DMS114 treated with DMSO at 0.1 percent for 48 hours (cell line): Measurements from ENCODE around the gene OPN1MW3.
"Not testable (repeated sequence)": the region's sequence is repeated elsewhere in the genome, so short reads cannot be mapped to it uniquely, and the experiment has no call there.

Experiments used
- DNase-seq: peaks from one replicate; lab custom pipeline; 2025; ENCODE audit not compliant: unreplicated experiment; lab: John Stamatoyannopoulos, UW

OPN1MW3 gene

DNA sequence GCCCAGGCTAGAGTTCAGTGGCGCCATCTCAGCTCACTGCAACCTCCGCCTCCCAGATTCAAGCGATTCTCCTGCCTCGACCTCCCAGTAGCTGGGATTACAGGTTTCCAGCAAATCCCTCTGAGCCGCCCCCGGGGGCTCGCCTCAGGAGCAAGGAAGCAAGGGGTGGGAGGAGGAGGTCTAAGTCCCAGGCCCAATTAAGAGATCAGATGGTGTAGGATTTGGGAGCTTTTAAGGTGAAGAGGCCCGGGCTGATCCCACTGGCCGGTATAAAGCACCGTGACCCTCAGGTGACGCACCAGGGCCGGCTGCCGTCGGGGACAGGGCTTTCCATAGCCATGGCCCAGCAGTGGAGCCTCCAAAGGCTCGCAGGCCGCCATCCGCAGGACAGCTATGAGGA, at the start of gene OPN1MW3:
Gene OPN1MW3, plus strand, starts transcription at position 301 of the 400 bp plus-strand sequence. Its CDS starts 38 bp downstream, at position 339.
- not testable (repeated sequence) for DNase-seq

DNA sequence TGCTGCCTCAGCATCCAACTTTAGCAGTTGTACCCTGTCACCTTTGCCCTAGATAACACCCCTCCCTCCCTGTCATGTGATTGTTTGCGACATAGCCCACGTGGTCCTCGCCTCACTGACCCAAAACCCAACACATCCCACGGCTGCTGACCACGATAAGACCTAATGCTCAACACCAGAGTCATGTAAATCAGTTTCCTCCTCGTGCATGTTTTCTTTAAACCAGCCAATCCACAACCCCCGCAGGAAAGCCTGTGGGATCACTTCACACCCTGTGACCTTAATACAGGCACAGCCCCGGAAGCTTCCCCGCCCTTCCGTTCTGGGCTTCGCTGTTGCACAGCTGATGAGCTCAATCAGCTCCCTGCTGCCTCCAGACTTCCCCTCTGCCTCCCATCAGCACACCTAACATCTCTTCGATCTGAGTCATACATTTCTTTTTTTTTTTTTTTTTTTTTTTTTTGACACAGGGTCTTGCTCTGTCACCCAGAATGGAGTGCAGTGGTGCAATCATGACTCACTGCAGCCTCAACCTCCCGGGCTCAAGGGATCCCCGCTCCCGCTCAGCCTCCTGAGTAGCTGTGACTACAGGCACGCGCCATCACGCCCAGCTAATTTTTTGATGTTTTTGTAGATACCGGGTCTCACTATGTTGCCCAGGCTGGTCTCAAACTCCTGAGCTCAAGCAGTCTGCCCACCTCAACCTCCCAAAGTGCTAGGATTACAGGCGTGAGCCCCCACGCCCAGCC, 47.5 kb upstream of the OPN1MW3 start:
- DNase-seq = not testable (repeated sequence)

DNA sequence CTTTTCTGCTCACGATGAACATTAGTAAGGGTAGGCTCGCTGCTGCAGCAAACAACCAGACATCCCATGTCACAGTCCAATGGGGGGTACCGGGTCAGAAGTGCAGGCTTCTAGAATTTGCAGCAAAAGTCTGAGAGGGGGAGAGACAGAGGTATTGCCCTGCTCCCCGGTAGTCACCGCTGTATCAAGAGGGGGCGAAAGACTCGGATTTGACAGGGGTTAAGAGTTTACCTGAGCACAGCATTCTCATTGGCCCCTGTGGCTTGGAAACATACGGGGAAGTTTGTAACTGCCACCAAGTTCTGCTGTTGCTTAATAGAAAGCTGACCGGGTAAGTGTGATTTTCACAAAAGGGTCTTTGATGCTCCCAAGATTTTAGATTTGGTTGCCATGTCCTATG, 46.3 kb upstream of the OPN1MW3 start:
- DNase-seq = not testable (repeated sequence)

DNA sequence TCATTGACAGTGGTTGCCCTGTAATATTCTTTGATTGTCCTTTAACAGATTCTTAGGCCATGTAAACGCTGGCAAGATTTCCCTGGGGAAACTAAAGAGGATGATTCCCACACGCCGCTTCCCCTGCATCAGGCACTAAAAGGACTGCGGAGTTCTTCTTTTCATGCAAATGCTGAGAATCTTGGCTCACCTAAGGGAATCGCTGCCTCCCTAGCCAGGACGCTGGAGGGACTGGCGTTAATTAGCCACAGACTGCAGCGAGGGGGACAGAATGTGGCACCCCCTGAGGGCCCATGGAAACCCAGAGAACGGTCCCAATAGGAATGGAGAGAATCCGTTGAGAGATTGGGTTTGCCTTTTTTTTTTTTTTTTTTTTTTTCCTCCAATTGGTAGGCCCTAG, 45.9 kb upstream of the OPN1MW3 start:
- DNase-seq = not testable (repeated sequence)

DNA sequence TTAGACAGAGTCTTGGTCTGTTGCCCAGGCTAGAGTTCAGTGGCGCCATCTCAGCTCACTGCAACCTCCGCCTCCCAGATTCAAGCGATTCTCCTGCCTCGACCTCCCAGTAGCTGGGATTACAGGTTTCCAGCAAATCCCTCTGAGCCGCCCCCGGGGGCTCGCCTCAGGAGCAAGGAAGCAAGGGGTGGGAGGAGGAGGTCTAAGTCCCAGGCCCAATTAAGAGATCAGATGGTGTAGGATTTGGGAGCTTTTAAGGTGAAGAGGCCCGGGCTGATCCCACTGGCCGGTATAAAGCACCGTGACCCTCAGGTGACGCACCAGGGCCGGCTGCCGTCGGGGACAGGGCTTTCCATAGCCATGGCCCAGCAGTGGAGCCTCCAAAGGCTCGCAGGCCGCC, 37.9 kb upstream of the OPN1MW3 start, which contains the start of gene OPN1MW2:
Gene OPN1MW2, plus strand, starts transcription at position 301 of the 400 bp plus-strand sequence. Its CDS starts 60 bp downstream, at position 361.
- DNase-seq = not testable (repeated sequence)

DNA sequence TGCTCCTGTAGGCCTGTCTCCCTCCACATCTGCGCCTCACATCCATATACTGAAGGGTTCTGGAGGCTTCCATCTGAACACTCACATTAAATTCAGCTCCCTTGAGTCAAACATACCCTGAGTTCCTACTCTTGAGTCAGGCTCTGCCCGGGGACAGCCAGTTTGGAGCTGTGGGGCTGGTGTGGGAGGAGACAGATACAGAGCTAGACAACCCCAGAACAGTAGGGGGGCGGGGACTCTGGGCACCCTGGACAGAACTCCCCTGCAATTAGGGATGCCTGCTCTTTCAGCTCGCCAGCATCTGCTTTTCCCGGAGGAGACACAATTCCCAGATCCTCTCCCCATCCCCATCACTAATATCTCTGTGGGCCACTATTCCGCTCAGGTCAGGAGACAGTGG, 32.1 kb upstream of the OPN1MW3 start:
- DNase-seq = not testable (repeated sequence)

DNA sequence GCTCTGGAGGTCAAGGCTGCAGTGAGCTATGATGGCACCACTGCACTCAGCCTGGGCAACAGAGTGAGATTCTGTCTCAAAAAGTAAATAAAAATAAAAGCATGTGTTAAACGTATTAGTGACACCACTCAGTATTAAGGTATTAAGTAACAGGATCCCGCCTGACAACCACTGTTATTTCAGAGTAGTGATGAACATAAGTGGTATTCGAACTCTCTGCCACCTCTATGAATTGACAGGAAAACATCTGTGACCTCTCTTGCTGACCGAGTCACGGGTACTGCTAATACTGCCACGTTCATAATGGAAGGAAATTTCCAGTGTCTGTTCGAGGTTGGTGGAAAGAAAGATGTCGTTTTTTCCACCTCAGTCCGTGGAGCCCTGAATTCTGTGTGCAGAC, 30.7 kb upstream of the OPN1MW3 start:
- not testable (repeated sequence) for DNase-seq

DNA sequence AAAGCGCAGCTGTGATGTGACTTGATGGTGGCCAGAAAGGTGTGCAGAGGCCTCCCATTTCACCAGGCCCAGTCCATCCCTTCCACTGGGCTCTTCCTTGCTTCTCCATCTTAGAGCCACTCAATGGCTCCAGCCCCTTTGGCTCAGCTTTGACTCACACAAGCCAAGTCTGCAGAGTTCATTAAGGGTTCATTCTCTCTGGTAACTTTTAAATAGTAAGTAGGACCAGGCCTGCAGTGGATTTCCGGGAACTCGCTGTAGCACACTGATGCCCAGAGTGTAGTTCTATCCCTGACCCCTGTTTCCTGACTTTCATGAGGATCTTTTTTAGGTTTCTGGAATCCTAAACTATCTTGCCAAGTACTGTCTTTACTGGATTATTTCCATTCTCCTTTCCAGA, 25.9 kb upstream of the OPN1MW3 start:
- not testable (repeated sequence) for DNase-seq

DNA sequence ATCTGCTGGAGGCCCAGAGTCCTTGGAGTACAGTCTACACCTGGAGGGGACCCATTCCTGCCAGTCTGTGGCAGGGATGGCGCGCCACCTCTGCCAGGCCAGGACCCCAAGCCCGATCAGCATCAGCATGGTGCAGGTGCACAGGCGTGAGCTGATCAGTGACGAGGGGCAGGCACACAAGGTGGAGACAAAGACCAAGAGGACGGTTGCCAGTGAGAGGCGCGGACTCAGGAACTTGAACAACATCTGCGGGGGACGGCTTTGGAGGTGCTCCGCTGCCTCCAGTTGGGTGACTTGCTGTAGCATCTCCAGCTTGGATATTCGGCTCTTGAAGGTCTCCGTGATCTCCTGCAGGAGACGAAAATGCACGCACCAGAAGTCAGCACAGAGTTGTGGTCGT, 23.8 kb upstream of the OPN1MW3 start:
- not testable (repeated sequence) for DNase-seq

DNA sequence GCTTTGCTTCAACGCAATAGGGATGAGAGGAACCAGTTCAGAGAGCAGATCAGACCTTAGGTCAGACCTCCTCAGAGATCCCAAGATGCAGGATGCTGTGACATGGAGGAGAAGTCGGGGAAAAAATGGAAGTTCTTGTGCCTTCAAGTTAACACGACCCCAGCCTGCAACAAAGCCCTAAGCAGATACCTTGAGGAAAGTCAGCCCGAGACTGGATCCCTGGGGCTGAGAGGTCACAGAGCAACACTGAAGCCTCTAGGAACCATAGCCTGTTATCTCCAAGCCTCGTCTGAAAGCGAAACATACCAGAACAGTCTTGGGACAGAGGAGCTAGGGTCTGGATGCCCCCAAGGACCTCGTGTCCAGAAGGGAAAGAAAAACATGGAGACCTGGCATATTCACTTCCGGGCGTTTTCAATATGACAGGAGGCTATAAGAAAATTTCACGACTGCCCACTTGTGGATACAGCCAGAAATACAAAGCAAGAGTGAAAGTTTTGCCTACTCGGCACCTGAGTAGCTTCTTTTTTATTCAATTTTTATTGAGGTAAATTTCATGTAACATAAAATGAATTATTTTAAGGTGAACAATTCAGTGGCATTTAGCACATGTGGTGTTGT, 18.3 kb upstream of the OPN1MW3 start:
- not testable (repeated sequence) for DNase-seq

DNA sequence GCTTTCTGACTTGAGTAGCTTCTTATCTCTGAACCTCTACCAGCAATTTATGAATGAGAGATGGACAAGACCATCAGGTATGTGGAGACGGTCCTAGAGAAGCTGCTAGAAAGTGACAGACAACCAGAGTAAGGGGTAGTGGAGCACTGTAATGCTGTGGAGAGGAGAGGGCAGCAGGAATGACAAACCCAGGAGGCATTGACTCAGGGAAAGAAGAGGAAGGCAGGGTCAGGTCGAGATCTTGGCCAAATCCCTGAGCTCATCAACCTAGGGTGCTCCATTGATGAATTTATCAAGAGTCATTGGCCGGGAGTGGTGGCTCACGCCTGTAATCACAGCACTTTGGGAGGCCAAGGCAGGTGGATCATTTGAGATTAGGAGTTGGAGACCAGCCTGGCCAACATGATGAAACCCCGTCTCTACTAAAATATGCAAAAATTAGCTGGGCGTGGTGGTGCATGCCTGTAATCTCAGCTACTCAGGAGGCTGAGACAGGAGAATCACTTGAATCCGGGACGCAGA, 17.3 kb upstream of the OPN1MW3 start:
- DNase-seq = not testable (repeated sequence)

DNA sequence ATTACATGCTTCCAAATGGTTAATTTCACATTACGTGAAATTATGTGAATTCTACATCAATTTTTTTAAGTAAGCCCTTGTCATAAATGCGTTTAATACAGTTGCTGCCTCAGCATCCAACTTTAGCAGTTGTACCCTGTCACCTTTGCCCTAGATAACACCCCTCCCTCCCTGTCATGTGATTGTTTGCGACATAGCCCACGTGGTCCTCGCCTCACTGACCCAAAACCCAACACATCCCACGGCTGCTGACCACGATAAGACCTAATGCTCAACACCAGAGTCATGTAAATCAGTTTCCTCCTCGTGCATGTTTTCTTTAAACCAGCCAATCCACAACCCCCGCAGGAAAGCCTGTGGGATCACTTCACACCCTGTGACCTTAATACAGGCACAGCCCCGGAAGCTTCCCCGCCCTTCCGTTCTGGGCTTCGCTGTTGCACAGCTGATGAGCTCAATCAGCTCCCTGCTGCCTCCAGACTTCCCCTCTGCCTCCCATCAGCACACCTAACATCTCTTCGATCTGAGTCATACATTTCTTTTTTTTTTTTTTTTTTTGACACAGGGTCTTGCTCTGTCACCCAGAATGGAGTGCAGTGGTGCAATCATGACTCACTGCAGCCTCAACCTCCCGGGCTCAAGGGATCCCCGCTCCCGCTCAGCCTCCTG, 9.9 kb upstream of the OPN1MW3 start:
- not testable (repeated sequence) for DNase-seq

DNA sequence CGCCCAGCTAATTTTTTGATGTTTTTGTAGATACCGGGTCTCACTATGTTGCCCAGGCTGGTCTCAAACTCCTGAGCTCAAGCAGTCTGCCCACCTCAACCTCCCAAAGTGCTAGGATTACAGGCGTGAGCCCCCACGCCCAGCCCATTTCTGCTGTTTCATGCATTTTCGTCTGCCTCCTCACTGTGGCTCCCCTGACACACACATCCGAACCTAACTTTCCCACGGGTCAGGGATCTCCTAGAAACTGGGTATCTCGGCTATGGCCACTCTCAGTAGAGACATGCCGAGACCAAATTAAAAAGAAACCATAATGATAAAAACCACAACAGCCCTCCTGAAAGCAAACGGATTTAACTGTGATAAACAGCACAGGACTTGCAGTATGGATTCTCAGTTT, 9.3 kb upstream of the OPN1MW3 start:
- not testable (repeated sequence) for DNase-seq

DNA sequence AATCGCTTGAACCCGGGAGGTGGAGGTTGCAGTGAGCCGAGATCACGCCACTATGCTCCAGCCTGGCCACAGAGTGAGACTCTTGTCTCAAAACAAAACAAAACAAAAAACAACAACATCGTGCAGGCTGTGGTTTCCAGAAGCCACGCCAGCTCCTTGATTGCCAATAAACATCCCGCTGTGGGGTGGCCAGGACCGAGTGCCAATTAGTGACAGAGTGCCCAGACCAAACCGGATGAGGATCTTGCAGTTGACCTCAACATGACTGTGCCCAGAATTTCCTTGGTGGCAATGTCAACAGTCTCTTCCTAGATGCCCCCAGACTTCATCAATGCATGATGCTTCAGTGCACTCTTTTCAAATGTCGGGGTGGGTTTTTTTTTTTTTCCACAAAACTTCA, 1.3 kb downstream of the OPN1MW3 start:
- not testable (repeated sequence) for DNase-seq

DNA sequence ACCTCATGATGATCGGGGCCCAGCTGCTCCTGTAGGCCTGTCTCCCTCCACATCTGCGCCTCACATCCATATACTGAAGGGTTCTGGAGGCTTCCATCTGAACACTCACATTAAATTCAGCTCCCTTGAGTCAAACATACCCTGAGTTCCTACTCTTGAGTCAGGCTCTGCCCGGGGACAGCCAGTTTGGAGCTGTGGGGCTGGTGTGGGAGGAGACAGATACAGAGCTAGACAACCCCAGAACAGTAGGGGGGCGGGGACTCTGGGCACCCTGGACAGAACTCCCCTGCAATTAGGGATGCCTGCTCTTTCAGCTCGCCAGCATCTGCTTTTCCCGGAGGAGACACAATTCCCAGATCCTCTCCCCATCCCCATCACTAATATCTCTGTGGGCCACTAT, 5.7 kb downstream of the OPN1MW3 start:
- not testable (repeated sequence) for DNase-seq

DNA sequence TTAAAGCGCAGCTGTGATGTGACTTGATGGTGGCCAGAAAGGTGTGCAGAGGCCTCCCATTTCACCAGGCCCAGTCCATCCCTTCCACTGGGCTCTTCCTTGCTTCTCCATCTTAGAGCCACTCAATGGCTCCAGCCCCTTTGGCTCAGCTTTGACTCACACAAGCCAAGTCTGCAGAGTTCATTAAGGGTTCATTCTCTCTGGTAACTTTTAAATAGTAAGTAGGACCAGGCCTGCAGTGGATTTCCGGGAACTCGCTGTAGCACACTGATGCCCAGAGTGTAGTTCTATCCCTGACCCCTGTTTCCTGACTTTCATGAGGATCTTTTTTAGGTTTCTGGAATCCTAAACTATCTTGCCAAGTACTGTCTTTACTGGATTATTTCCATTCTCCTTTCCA, 11.9 kb downstream of the OPN1MW3 start:
- not testable (repeated sequence) for DNase-seq

DNA sequence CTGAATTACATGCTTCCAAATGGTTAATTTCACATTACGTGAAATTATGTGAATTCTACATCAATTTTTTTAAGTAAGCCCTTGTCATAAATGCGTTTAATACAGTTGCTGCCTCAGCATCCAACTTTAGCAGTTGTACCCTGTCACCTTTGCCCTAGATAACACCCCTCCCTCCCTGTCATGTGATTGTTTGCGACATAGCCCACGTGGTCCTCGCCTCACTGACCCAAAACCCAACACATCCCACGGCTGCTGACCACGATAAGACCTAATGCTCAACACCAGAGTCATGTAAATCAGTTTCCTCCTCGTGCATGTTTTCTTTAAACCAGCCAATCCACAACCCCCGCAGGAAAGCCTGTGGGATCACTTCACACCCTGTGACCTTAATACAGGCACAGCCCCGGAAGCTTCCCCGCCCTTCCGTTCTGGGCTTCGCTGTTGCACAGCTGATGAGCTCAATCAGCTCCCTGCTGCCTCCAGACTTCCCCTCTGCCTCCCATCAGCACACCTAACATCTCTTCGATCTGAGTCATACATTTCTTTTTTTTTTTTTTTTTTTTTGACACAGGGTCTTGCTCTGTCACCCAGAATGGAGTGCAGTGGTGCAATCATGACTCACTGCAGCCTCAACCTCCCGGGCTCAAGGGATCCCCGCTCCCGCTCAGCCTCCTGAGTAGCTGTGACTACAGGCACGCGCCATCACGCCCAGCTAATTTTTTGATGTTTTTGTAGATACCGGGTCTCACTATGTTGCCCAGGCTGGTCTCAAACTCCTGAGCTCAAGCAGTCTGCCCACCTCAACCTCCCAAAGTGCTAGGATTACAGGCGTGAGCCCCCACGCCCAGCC, 27.3 kb downstream of the OPN1MW3 start:
- not testable (repeated sequence) for DNase-seq

DNA sequence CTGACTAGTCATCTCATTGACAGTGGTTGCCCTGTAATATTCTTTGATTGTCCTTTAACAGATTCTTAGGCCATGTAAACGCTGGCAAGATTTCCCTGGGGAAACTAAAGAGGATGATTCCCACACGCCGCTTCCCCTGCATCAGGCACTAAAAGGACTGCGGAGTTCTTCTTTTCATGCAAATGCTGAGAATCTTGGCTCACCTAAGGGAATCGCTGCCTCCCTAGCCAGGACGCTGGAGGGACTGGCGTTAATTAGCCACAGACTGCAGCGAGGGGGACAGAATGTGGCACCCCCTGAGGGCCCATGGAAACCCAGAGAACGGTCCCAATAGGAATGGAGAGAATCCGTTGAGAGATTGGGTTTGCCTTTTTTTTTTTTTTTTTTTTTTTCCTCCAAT, 29.0 kb downstream of the OPN1MW3 start:
- not testable (repeated sequence) for DNase-seq

DNA sequence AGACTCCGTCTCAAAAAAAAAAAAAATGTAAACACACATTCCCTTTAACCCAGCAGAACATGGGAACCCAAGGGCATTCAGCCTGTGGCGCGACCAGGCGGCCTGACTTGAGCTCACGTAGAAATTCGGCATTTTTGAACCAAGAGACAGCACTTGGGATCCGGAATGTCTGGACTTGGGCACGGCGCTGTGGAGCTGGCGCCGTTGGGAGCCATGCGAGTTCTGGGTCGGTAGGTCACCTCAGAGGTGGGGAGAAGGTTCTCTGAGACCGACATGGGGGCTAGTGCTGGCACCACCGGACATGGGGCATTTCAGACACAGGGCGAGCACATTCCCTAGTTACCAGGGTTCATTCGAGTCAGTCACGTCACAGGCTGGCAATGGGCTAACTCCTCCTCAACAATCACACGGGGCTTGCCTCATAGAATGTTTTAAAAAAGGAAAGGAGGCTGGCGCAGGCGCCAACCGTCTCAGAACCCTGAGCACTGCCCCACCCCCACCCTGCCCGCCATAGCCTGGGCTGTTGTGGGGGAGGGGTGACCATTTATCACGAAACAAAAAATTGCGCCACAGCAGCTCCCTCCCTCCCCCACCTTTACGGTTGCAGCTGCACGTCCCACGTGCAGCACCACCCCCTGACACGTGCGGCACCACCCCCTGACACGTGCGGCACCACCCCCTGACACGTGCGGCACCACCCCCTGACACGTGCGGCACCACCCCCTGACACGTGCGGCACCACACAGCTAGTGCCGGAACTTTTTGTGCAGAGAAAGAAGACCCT, 37.6 kb downstream of the OPN1MW3 start, which contains the start of gene TEX28:
Gene TEX28, minus strand, starts transcription at position 334 of the 784 bp plus-strand sequence. CDS start 3,007 bp downstream, outside the sequence.
- no peak for DNase-seq
